Measurements from ENCODE around the gene C15orf39.
"Not testable (repeated sequence)": the region's sequence is repeated elsewhere in the genome, so short reads cannot be mapped to it uniquely, and the experiment has no call there.

Gene C15orf39

DNA sequence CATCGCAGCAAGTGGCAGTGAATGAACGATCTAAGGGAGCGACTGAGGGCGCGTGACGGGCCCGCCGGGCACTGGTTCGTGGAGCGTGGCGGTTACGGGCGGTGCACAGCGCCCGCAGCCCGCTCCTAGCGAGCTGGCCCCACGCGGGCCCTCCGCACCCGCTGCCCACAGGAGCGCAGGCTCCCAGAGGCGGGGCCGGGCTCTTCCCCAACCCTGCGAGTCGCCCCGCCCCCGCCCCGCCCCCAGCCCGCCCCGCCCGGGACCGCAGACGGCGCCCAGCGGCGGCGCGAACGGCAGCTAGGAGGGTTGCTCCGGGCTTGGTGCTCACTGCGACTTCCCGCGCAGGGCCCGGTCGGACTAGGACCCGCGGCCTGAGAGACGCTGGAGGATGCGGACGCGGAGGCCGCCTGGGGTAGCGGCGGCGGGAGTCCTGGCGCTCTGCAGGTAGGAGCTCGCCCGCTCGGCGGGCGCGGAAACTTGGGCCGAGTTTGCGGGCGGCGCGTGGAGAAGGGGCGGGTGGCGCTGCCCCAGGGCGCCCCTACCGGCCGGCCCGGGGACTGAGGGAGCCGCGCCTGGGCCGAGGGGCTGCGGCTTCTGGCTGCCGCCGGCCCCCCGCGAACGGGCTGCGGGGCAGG lies at the start of gene C15orf39:
TSS of gene C15orf39 (plus strand) at position 267 of the 635 bp plus-strand sequence. CDS start 4,167 bp downstream, outside the sequence.
- DNase-seq (ENCODE audit: low read depth in 4 of 4, low spot score in 1 of 4) = peak; percentile 53 to 62 (median 60)

- DNase-seq (ENCODE audit: low read depth in 4 of 4, low spot score in 1 of 4) = no peak
Observed at GRCh38 chr15:75152382-75153079, 49.2 kb upstream of the C15orf39 start.

GRCh38 chr15:75153087-75153486 lies 48.6 kb upstream of the C15orf39 start:
- no peak for DNase-seq (ENCODE audit: low read depth in 4 of 4, low spot score in 1 of 4)

DNA sequence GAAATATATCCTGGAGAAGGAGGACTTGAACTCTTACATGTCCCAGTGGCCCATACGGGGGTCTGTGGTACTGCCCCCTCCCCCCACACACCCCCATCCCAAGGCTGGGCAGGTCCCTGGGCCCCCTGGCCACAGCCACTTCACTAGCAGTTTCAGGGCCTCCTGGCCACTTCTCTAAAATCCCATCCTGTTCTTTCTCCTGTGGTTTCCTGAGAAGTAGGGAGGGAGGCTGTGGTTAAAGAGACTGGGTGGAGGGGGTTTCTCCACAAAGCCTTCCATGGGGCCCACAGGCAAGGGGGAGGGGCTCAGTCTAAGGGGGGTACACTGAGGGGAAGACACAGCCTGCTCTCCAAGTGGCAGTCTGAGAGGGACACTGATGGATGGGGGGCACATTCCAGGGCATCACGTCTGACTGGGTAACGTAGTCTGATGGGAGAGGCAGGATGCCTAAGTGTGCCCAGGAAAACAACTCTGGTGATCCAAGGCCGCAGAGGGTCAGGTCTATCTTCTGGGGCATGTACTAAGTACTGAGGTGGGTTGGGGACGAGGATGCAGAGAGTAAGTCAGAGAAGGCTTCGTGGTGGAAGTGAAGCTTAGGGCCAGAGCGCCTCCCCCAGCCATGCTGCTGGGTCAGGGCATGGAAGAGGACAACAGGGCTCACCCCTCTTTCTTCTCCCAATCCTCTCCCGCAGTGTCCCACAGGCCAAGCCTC lies 48.0 kb upstream of the C15orf39 start:
- DNase-seq (ENCODE audit: low read depth in 4 of 4, low spot score in 1 of 4) = no peak

- DNase-seq (ENCODE audit: low read depth in 4 of 4, low spot score in 1 of 4) = no peak
Observed at GRCh38 chr15:75154461-75155062, 47.1 kb upstream of the C15orf39 start.

- no peak for DNase-seq (ENCODE audit: low read depth in 4 of 4, low spot score in 1 of 4)
Observed at GRCh38 chr15:75156326-75157215, 45.1 kb upstream of the C15orf39 start.

GRCh38 chr15:75158402-75158801 lies 43.3 kb upstream of the C15orf39 start:
- no peak for DNase-seq (ENCODE audit: low read depth in 4 of 4, low spot score in 1 of 4)

DNA sequence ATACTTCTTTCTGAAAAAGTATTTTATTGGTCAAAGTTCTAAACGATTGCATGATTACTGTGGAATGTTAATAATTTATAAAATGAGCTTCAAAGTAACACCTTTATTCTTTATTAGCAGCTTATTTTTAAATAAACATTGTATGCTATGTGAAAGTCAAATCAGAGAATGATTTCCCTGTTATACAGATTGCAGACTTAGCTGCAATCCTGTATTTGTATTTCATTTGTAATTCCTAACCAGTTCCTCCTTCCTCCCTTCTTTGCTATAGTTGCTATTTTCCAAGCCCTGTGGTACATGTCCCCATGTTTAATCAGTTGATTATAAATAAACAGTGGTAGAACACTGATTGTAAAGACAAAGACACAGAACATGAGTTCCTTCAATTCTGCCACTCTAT lies 42.4 kb upstream of the C15orf39 start:
- no peak for DNase-seq (ENCODE audit: low read depth in 4 of 4, low spot score in 1 of 4)

DNA sequence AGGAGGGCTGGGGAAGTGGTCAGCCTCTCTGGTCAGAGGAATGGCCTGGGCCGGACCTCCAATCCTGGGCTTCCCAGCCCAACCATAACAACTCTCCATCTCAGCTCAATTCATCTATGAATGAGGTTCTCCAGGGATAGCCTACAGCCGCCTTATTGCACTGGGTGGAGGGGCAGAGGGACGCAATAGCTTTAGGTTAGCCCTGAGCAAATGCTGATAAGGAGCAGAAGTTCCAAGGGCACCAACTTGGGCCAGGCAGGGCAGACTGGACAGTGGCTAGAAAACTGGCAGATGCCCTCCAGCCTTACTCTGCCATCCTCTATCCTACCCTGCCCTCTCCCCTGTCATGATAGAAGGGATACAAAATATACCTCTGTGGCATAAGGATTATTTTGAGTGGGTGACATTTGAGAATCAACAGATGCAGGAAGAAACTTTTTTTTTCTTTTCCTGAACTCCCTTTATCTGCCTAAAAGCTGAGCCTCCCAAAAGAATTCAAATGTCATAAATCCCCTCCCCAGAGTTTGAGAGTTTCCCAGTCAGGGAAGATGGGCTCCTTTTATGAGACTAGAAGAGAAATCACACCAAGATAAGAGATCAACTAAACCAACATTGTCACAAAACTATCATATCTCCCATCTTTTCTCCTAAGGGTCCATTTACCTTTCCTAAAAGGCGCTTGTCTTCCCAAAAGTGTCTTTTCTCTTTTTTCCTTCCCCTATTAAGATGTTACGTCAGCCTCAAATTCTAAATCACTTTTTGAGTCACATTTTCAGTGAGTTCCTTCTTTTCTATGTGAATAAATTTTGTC lies 40.4 kb upstream of the C15orf39 start:
- DNase-seq (ENCODE audit: low read depth in 4 of 4, low spot score in 1 of 4) = no peak

DNA sequence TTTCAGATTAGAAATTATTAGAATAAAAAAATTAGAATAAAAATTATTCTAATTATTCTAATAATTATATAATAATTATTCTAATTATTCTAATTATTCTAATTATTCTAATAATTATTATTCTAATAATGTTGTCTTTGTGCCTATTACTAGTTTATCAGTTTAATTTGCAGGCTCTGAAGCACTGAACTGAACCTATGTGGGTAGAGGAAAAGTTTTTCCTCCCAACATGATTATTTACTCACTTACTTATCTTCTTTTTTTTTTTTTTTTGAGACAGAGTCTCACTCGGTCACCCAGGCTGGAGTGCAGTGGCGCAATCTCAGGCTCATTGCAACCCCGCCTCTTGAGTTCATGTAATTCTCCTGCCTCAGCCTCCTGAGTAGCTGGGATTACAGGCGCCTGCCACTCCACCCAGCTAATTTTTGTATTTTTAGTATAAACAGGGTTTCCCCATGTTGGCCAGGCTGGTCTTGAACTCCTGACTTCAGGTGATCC lies 39.7 kb upstream of the C15orf39 start:
- DNase-seq (ENCODE audit: low read depth in 4 of 4, low spot score in 1 of 4) = no peak

- no peak for DNase-seq (ENCODE audit: low read depth in 4 of 4, low spot score in 1 of 4)
Observed at GRCh38 chr15:75163150-75163564, 38.5 kb upstream of the C15orf39 start.

DNA sequence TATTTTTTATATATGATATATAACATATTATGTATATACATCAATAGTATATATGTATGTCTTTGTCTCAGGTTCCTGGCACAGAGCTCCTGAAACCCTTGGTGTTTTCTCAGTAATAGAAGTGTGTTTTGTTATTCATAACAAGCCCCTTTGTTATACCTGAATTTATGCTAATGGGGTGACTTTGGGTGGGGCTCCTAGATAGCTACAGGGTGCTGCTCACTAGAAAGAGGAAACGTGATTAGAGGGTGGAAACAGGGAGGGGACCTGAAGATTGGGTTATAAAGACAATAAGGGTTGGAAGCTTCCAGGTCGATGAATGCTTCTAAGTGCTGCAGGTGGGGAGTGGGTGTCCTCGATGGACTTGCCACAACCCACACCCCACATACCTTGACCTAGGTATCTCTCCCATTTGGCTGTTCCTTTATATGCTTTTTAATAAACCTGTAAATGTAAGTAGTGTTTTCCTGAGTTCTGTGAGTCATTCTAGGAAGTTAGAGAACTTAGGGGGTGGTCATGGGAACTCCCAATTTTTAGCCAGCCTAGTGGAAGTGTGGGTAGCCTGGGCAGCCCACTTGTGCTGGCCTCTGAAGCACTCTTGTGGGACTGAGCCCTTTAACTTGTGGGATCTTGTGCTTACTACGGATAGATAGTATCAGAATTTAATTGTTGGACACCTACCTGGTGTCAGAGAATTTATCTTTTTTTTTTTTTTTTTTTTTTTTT lies 36.9 kb upstream of the C15orf39 start:
- no peak for DNase-seq (ENCODE audit: low read depth in 4 of 4, low spot score in 1 of 4)

- not testable (repeated sequence) for DNase-seq (ENCODE audit: low read depth in 4 of 4, low spot score in 1 of 4)
Observed at GRCh38 chr15:75166489-75167063, 35.1 kb upstream of the C15orf39 start.

GRCh38 chr15:75167588-75168350 lies 33.9 kb upstream of the C15orf39 start:
- peak in 2 of 4 experiments; percentile 13 to 17 for DNase-seq (ENCODE audit: low read depth in 4 of 4, low spot score in 1 of 4)

GRCh38 chr15:75168374-75168773 lies 33.3 kb upstream of the C15orf39 start:
- no peak for DNase-seq (ENCODE audit: low read depth in 4 of 4, low spot score in 1 of 4)

GRCh38 chr15:75170203-75170602 lies 31.5 kb upstream of the C15orf39 start:
- no peak for DNase-seq (ENCODE audit: low read depth in 4 of 4, low spot score in 1 of 4)

DNA sequence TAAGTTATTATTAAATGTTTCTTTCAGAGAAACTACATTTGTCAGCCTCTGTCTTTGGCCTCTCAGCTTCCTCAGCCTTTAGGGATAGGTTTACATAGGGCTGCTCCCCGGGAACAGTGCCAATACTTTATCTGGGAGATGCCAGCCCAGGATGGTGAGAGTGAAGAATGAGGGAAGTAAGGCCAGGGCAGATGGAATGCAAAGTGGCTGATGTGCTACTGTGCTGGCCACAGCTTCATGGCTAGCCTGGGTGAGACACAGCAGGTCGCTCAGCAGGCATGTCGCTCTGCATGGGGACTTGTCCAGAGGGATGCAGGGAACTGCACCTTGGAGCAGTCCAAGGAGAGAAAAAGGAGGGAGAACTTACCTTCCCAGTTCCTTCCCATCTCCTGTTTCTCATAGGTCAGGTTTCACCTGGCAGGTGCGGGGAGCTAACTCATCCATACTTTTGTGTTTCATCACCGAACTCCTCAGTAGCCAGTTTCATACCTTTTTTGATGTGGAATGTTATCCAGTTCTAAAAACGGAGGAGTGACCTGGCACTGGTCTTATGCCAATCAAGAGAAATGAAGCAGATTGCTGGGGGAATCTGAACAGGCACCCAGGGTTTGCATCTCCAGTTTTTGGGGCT lies 30.9 kb upstream of the C15orf39 start:
- DNase-seq (ENCODE audit: low read depth in 4 of 4, low spot score in 1 of 4) = no peak

All from stimulated activated CD4-positive, alpha-beta T cell treated with anti-CD3 and anti-CD28 coated beads, Interleukin-1b, Interleukin-23, amount 100 ng/mL, for 24 hours (primary cell).